Vagina (tissue), 2 donors: ENCODE measurements around the gene SELENOM. TPM values are rescaled to one million over a fixed set of nuclear protein-coding genes. Genes with fewer than 3 reads are reported as not detected.

ENCODE experiments used
- DNase-seq, 2 donors: peaks; one replicate each; pipeline ENCODE4 v3.0.0-alpha.2; 2017; ENCODE audit errors: extremely low spot score in 2 of 2
- H3K27ac ChIP-seq: fragments of 200-600 bp; sonication (generic); one replicate; pipeline ENCODE4 v1.5.1; 2019
- H3K27me3 ChIP-seq: fragments of 200-600 bp; sonication (generic); one replicate; pipeline ENCODE4 v1.5.1; 2019
- H3K36me3 ChIP-seq, 2 donors: fragments of 200-600 bp; sonication (generic); one replicate each; pipeline ENCODE4 v1.5.1; 2017 to 2019
- H3K4me1 ChIP-seq: fragments of 200-600 bp; sonication (generic); one replicate; pipeline ENCODE4 v1.5.1; 2019
- H3K4me3 ChIP-seq, 2 donors: fragments of 200-600 bp; sonication (generic); 1 replicate in 1 of 2; 2 replicates in 1 of 2; pipeline ENCODE4 v1.5.1; 2016 to 2019
- H3K9me3 ChIP-seq: fragments of 200-600 bp; sonication (generic); one replicate; pipeline ENCODE4 v1.5.1; 2019
- CTCF ChIP-seq, 3 experiments: fragments of 450-650 bp in 2 of 3; fragments of 200-600 bp in 1 of 3; sonication (generic) in 1 of 3; IDR thresholded peaks; one replicate each; pipeline ENCODE4 v1.5.1; 2017 to 2019; ENCODE audit warnings: antibody characterized with exemption in 3 of 3, mild to moderate bottlenecking in 2 of 3, moderate library complexity in 2 of 3
- POLR2A ChIP-seq, 2 donors: fragments of 450-650 bp; IDR thresholded peaks; one replicate each; pipeline ENCODE4 v1.6.1; 2017; ENCODE audit warnings: antibody characterized with exemption in 2 of 2, mild to moderate bottlenecking in 2 of 2, moderate library complexity in 2 of 2
- POLR2AphosphoS5 ChIP-seq, 2 donors: sonication (generic); formaldehyde crosslinking; IDR thresholded peaks; one replicate each; pipeline ENCODE4 v1.9.0; 2017; ENCODE audit warnings: antibody characterized with exemption in 2 of 2, mild to moderate bottlenecking in 2 of 2, low read depth in 1 of 2; ENCODE audit not compliant: insufficient read depth in 1 of 2
- intact Hi-C: fragments of 100-400 bp; cut with DNase I; formaldehyde crosslinking; loops from one replicate; pipeline ENCODE4 v1.15.1; 2023
- total RNA-seq: library from RNA; depleted of rRNA; stranded (reverse); fragments of >200 nt; gene quantifications from one replicate; pipeline ENCODE4 v1.2.3, GENCODE V29; 2016

SELENOM gene
- total RNA-seq, 1 donor from 2014 or later = 941 TPM

- Histone ChIP-seq H3K27me3 (no peaks in the 10 kb centered on the region), H3K4me1 (peaks cover 47% of the 10 kb centered on the region), H3K36me3 (peaks cover 7 to 91% of the 10 kb centered on the region in 2 donors), H3K4me3 (peak overlapping the region in 1 of 2 donors; percentile 43), H3K9me3 (no peaks in the 10 kb centered on the region), H3K27ac (peak overlapping the region; percentile 97)
- TF ChIP-seq POLR2A (IDR thresholded peaks at IDR 0.05) (no peak), CTCF (IDR thresholded peaks at IDR 0.05) (no peak), POLR2AphosphoS5 (IDR thresholded peaks at IDR 0.05; ENCODE audit: insufficient read depth in 1 of 2, low read depth in 1 of 2) (no peak)
- no peak for DNase-seq
- intact Hi-C loops = no loop called here
These were observed 15.2 kb downstream of the SELENOM start for GRCh38 chr22:31092161-31092560.

DNA sequence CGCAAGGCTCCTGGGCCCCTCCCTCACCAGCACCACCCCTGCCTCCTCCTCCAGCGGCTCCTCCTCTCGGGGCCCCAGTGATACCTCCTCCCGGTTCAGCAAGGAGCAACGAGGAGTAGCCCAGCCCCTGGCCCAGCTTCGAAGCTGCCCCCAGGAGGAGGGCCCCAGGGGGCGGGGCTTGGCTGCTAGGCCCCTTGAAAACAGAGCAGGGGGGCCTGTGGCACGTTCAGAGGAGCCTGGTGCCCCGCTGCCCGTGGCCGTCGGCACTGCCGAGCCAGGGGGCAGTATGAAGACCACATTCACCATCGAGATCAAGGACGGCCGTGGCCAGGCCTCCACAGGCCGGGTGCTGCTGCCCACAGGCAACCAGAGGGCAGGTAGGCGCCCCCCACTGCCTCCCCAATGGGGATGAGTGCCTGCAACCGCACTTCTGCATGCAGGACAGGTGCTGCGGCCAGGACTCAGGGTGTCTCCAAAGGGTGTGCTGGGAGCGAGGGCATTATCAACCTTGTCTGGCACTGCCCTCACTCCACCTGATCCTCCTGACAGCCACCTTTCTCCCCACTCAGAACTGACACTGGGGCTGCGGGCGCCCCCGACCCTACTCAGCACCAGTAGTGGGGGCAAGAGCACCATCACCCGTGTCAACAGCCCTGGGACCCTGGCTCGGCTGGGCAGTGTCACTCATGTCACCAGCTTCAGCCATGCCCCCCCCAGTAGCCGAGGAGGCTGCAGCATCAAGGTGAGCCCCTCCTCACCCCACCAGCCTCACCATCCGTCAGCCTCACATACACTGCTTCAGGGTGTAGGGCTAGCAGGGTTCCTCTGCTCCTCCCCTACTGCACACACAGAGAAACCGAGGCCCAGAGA, 16.0 kb downstream of the SELENOM start:
- DNase-seq = peak in 1 of 2 donors; percentile 79
- peaks cover 55% of the 10 kb centered on the region for H3K4me1 ChIP-seq
- intact Hi-C loops = no loop called here
- H3K27ac ChIP-seq = peak overlapping the region; percentile 97
- peak overlapping the region in 1 of 2 donors; percentile 43 for H3K4me3 ChIP-seq
- no peaks in the 10 kb centered on the region for H3K27me3 ChIP-seq
- no peaks in the 10 kb centered on the region for H3K9me3 ChIP-seq
- H3K36me3 ChIP-seq = peaks cover 7 to 83% of the 10 kb centered on the region in 2 donors
- no peak for TF ChIP-seq CTCF (IDR thresholded peaks at IDR 0.05)
- peak in 1 of 2 donors; percentile 60 for TF ChIP-seq POLR2AphosphoS5 (IDR thresholded peaks at IDR 0.05; ENCODE audit: insufficient read depth in 1 of 2, low read depth in 1 of 2)

- Histone ChIP-seq H3K9me3 (no peaks in the 10 kb centered on the region), H3K27ac (peak overlapping the region; percentile 97), H3K4me3 (peak overlapping the region in 1 of 2 donors; percentile 43), H3K27me3 (no peaks in the 10 kb centered on the region), H3K36me3 (peaks cover 7 to 74% of the 10 kb centered on the region in 2 donors), H3K4me1 (peaks cover 64% of the 10 kb centered on the region)
- TF ChIP-seq POLR2AphosphoS5 (IDR thresholded peaks at IDR 0.05; ENCODE audit: insufficient read depth in 1 of 2, low read depth in 1 of 2) (peak in 1 of 2 donors; percentile 43), POLR2A (IDR thresholded peaks at IDR 0.05) (no peak)
- intact Hi-C loops = no loop called here
- DNase-seq = peak in 1 of 2 donors; percentile 85
These were observed 16.9 kb downstream of the SELENOM start for GRCh38 chr22:31090217-31091085.

- Histone ChIP-seq H3K4me3 (peak overlapping the region in 1 of 2 donors; percentile 10), H3K27ac (peak overlapping the region; percentile 97), H3K27me3 (no peaks in the 10 kb centered on the region), H3K9me3 (no peaks in the 10 kb centered on the region), H3K36me3 (peaks cover 7 to 65% of the 10 kb centered on the region in 2 donors), H3K4me1 (peaks cover 71% of the 10 kb centered on the region)
- intact Hi-C loops = no loop called here
- TF ChIP-seq POLR2A (IDR thresholded peaks at IDR 0.05) (no peak), CTCF (IDR thresholded peaks at IDR 0.05) (peak; percentile 50 to 82 (median 54)), POLR2AphosphoS5 (IDR thresholded peaks at IDR 0.05; ENCODE audit: insufficient read depth in 1 of 2, low read depth in 1 of 2) (peak in 1 of 2 donors; percentile 43)
- DNase-seq = peak in 1 of 2 donors; percentile 80
These were observed 17.9 kb downstream of the SELENOM start for GRCh38 chr22:31089160-31090100.
